ENCODE measurements around the gene SSR1. TPM values are rescaled to one million over a fixed set of nuclear protein-coding genes. Genes with fewer than 3 reads are reported as not detected.

The SSR1 gene
- total and polyA plus RNA-seq, 9 of the 15 experiments (the other 6 are each of a cell fraction or from before 2014, with no cell fraction given), result 87.7 to 220 (median 144) TPM

DNA sequence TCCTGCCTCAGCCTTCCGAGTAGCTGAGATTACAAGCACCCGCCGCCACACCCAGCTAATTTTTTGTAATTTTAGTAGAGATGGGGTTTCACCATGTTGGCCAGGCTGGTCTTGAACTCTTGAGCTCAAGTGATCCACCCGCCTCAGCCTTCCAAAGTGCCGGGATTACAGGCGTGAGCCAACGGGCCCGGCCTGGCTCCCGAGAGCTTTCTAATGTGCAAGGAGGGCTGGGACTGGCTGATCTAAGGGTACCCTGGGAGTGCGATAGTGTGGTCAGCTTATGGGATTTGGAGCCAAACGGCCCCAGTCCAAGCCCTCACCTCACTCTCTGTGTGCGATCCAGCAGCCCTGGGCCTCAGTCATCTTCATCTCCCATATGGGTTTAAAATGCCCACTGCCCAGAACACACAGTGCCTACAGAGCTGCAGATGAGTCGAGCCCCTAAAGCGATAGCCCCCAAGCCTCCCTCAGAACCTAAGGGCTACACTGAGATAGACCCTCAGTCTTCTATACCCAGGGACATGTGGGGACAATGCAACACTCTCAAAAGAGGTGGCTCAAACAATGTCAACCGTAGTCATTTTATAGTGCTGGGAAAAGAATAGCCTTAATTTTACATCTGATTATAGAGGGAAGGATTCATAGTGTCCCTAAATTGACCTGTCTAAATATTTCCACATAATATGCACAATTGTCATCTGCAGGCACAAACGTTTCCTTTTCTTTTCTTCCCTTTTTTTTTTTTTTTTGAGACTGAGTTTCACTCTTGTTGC is 50.1 kb downstream of the SSR1 start (continued):
- TF ChIP-seq, protein P1, sequence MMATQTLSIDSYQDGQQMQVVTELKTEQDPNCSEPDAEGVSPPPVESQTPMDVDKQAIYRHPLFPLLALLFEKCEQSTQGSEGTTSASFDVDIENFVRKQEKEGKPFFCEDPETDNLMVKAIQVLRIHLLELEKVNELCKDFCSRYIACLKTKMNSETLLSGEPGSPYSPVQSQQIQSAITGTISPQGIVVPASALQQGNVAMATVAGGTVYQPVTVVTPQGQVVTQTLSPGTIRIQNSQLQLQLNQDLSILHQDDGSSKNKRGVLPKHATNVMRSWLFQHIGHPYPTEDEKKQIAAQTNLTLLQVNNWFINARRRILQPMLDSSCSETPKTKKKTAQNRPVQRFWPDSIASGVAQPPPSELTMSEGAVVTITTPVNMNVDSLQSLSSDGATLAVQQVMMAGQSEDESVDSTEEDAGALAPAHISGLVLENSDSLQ (IDR thresholded peaks at IDR 0.05), result no peak
- TF ChIP-seq, protein P2, sequence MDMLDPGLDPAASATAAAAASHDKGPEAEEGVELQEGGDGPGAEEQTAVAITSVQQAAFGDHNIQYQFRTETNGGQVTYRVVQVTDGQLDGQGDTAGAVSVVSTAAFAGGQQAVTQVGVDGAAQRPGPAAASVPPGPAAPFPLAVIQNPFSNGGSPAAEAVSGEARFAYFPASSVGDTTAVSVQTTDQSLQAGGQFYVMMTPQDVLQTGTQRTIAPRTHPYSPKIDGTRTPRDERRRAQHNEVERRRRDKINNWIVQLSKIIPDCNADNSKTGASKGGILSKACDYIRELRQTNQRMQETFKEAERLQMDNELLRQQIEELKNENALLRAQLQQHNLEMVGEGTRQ (CRISPR knock-in tag; IDR thresholded peaks at IDR 0.05), result no peak
- TF ChIP-seq, protein P3, sequence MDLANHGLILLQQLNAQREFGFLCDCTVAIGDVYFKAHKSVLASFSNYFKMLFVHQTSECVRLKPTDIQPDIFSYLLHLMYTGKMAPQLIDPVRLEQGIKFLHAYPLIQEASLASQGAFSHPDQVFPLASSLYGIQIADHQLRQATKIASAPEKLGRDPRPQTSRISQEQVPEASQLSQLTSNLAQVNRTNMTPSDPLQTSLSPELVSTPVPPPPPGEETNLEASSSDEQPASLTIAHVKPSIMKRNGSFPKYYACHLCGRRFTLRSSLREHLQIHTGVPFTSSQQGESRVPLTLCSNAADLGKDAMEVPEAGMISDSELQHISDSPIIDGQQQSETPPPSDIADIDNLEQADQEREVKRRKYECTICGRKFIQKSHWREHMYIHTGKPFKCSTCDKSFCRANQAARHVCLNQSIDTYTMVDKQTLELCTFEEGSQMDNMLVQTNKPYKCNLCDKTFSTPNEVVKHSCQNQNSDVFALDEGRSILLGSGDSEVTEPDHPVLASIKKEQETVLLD (IDR thresholded peaks at IDR 0.05), result no peak
- no peak for TF ChIP-seq ELF2 (CRISPR knock-in tag; IDR thresholded peaks at IDR 0.05)
- TF ChIP-seq POLR2H (tag; IDR thresholded peaks at IDR 0.05; ENCODE audit: low read depth), result no peak
- TF ChIP-seq RBFOX2 (IDR thresholded peaks at IDR 0.05; ENCODE audit: low read depth, low read length), result no peak
- TF ChIP-seq ZNF282 (CRISPR knock-in tag; IDR thresholded peaks at IDR 0.05), result no peak
- no peak for TF ChIP-seq KDM4B (IDR thresholded peaks at IDR 0.05; ENCODE audit: borderline replicate concordance in 2 of 2, low read depth in 1 of 2)
- no peak for TF ChIP-seq ESRRB (CRISPR knock-in tag; IDR thresholded peaks at IDR 0.05; ENCODE audit: borderline replicate concordance)
